Kidney (tissue), 14 donors: Measurements from ENCODE around the gene RAD18. TPM values are rescaled to one million over a fixed set of nuclear protein-coding genes. Genes with fewer than 3 reads are reported as not detected.

Source experiments
- DNase-seq, 5 donors: peaks; one replicate each; pipeline ENCODE4 v3.0.0-alpha.2; 2013 to 2020
- FAIRE-seq: peaks from 2 replicates; lab custom pipeline; 2012; peaks lifted over from hg19 to GRCh38; lab: Jason Lieb, UNC
- H3K27ac ChIP-seq, 2 donors: one replicate each; pipeline ENCODE4 v1.7.0; 2013; ENCODE audit warnings: low read depth in 2 of 2, low read length in 2 of 2, inconsistent platforms in 1 of 2
- H3K27me3 ChIP-seq: one replicate; pipeline ENCODE4 v1.7.1; 2013; ENCODE audit warnings: low read length, inconsistent platforms; ENCODE audit not compliant: control insufficient read depth, insufficient read depth
- H3K36me3 ChIP-seq, 3 donors: one replicate each; pipeline versions ENCODE4 v1.7.0 to v1.7.1; 2013; ENCODE audit warnings: low read length in 3 of 3, control low read depth in 1 of 3, inconsistent platforms in 1 of 3; ENCODE audit not compliant: insufficient read depth in 3 of 3, control insufficient read depth in 2 of 3
- H3K4me1 ChIP-seq, 3 donors: one replicate each; pipeline versions ENCODE4 v1.7.0 to v1.7.1; 2013; ENCODE audit warnings: low read length in 3 of 3, inconsistent platforms in 1 of 3, low read depth in 1 of 3; ENCODE audit not compliant: control insufficient read depth in 2 of 3, insufficient read depth in 2 of 3
- H3K4me3 ChIP-seq, 3 donors: one replicate each; pipeline versions ENCODE4 v1.7.0 to v1.8.1; 2013; ENCODE audit warnings: low read length in 3 of 3, control low read depth in 1 of 3, inconsistent platforms in 1 of 3
- H3K9ac ChIP-seq, 3 donors: one replicate each; pipeline versions ENCODE4 v1.7.0 to v1.7.1; 2013; ENCODE audit warnings: low read length in 3 of 3, control low read depth in 1 of 3, inconsistent platforms in 1 of 3
- H3K9me3 ChIP-seq, 3 donors: one replicate each; pipeline versions ENCODE4 v1.7.0 to v1.7.1; 2013; ENCODE audit warnings: low read length in 3 of 3, control low read depth in 1 of 3, inconsistent platforms in 1 of 3; ENCODE audit not compliant: control insufficient read depth in 2 of 3, insufficient read depth in 1 of 3
- CTCF ChIP-seq: IDR thresholded peaks from 3 replicates; pipeline ENCODE4 v1.5.1; 2012; ENCODE audit warnings: mild to moderate bottlenecking, moderate library complexity, borderline replicate concordance; ENCODE audit not compliant: insufficient read depth; ENCODE audit errors: extremely low read depth
- intact Hi-C: fragments of 100-400 bp; cut with DNase I; formaldehyde crosslinking; loops from one replicate; pipeline ENCODE4 v1.11.1; 2022
- polyA plus RNA-seq: library from polyadenylated mRNA; stranded (reverse); fragments of 350-450 nt; fragmentation: Illumina TruSeq; extraction: RNeasy Lipid Tissue Mini Kit (QIAGEN cat#74804); gene quantifications from one replicate; pipeline ENCODE4 v1.2.3, GENCODE V29; 2014; ENCODE audit warnings: low read depth, low replicate concordance; ENCODE audit not compliant: insufficient read depth
- total RNA-seq: library from RNA; stranded (reverse); fragmentation: NEBNext Ultra II Directional; extraction: Animal tissue kit (Norgen Biotek cat#: 25700); gene quantifications from one replicate; pipeline ENCODE4 v1.2.1, GENCODE V29; 2021
- donor health status: control.
- donor health status: control.
- donor health status: control.
- donor health status: control.
- donor health status: control.
- donor health status: DM: yes; HTN: yes; CAD: no.
- donor health status: Normal renal cell carcinoma (clear cell type).

Gene RAD18
- total and polyA plus RNA-seq, 2 donors from 2014 or later, result 3.1 to 8.0 TPM

DNA sequence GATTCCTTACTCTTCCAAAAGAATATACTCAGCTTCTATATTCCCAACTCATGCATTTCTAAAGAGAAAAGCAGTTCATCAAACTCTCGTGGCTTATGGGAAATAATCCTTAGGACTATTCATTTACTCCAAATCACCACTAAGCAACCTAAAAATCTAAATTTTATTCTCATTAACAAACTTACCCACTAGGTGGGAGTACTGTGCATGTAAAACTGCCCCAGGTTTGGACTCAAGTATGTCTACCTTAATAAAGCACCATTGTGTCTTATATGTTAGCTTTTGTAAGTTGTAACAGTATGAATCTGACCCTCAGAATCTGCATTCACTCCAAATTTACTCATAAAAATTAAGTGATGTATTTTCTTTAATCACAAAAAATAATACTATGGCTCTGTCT lies 25.3 kb downstream of the RAD18 start:
- no peak overlapping the region for H3K4me3 ChIP-seq
- H3K36me3 ChIP-seq, result no peaks in the 10 kb centered on the region
- FAIRE-seq (no peak), DNase-seq (peak in 1 of 5 donors; percentile 2)
- H3K9me3 ChIP-seq, result no peaks in the 10 kb centered on the region
- intact Hi-C loops, result no loop called here
- no peak overlapping the region for H3K9ac ChIP-seq
- TF ChIP-seq CTCF, result no peak
- no peaks in the 10 kb centered on the region for H3K4me1 ChIP-seq
- no peak overlapping the region for H3K27ac ChIP-seq
- H3K27me3 ChIP-seq, result no peaks in the 10 kb centered on the region

GRCh38 chr3:8937064-8938020 lies 25.9 kb downstream of the RAD18 start:
- intact Hi-C loops, result no loop called here
- FAIRE-seq, result no peak
- H3K27ac ChIP-seq, result no peak overlapping the region

DNA sequence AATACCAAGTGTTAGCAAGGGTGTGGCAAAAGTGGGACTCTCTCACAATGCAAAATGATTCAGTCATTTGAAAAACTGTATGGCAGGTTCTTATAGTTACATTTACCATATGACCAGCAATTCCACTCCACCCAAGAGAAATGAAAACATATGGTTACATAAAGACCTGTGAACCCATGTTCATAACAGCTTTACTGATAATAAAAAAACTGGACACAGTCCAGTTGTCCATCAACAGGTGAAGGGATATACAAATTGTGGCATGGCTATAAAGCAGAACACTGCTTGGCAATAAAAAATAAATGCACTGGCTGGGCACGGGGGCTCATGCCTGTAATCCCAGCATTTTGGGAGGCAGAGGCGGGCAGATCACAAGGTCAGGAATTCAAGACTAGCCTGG lies 30.8 kb downstream of the RAD18 start:
- H3K4me1 ChIP-seq, result no peaks in the 10 kb centered on the region
- no peaks in the 10 kb centered on the region for H3K36me3 ChIP-seq
- no peak overlapping the region for H3K9ac ChIP-seq
- intact Hi-C loops, result no loop called here
- DNase-seq (no peak), FAIRE-seq (no peak)
- peaks cover 0 to 2% (median 0%) of the 10 kb centered on the region in 3 donors for H3K9me3 ChIP-seq
- no peak overlapping the region for H3K27ac ChIP-seq
- no peak overlapping the region for H3K4me3 ChIP-seq
- no peak for TF ChIP-seq CTCF
- H3K27me3 ChIP-seq, result no peaks in the 10 kb centered on the region

More at GRCh38 chr3:8937064-8938020, 25.9 kb downstream of the RAD18 start:
- DNase-seq, result no peak
- TF ChIP-seq CTCF, result no peak
- Histone ChIP-seq H3K9me3 (no peaks in the 10 kb centered on the region), H3K4me1 (no peaks in the 10 kb centered on the region), H3K36me3 (no peaks in the 10 kb centered on the region), H3K4me3 (no peak overlapping the region), H3K9ac (no peak overlapping the region), H3K27me3 (no peaks in the 10 kb centered on the region)
